GM19397 (cell line): ENCODE data around the gene IGLL5.
A peak's percentile ranks its signal among the peaks of the same experiment; 100 is the strongest.

Experiments used
- ATAC-seq: cut with Tn5 transposase; IDR thresholded peaks from one replicate; pipeline ENCODE4 v1.9.1; 2021; ENCODE audit warnings: mild to moderate bottlenecking, moderate library complexity; ENCODE audit not compliant: unreplicated experiment

The IGLL5 gene

DNA sequence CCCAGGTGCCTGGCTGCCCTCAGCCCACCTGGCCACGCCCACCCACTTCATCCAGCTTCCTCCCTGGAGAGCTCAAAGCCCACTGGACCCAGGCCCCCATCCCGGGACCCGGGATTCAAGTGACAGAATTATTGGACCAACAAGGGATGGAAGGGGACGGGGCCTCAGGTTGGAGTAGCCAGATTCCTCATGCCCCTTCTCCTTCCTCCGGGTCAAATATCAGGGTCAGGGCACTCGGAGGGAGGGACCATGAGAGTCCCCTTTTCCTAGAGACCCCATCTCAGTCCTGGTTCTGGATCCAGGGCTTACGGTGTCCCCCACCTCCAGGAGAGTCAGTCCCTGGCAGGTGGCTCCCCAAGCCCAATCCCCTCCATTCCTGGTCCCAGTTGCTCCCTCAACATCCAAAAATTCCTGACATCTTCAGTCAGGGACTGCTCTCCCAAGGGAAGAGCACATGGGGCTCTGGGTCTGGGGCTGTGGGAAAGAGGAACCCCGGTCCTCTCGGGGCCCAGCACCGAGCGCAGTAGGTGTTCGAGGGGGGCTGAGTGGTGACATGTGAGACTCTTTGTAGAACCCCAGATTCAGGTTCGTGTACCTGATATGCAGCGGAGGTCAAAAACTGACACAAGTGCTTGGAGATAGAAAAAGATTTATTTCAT, 37.7 kb downstream of the IGLL5 start:
- no peak for ATAC-seq

DNA sequence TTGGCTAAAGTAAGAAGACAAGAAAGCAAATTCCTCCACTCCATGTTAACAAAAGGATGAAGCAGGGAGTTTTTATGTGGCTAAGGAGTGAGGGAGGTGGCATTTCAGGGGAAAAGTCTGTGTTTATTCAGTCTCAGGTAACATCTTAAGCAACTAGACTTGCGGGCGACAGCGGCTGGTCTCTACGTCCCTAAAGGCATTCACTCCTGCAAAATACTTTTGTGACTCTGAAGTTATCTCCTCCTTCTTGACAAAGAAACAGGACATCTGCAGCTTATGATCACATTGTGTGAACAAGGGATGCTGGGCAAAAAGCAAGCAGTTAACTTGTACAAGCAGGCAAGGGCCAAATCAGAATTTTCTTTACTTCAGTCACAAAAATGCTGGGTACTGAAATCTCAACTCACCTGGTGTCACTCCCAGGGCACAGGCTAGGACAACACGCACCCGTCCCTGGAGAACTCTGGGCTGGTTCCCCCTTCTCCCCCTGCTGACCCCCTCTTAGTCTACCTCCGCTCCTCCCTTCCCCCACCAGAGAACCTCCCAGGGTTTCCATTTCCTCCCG, 38.3 kb downstream of the IGLL5 start:
- ATAC-seq, result no peak

DNA sequence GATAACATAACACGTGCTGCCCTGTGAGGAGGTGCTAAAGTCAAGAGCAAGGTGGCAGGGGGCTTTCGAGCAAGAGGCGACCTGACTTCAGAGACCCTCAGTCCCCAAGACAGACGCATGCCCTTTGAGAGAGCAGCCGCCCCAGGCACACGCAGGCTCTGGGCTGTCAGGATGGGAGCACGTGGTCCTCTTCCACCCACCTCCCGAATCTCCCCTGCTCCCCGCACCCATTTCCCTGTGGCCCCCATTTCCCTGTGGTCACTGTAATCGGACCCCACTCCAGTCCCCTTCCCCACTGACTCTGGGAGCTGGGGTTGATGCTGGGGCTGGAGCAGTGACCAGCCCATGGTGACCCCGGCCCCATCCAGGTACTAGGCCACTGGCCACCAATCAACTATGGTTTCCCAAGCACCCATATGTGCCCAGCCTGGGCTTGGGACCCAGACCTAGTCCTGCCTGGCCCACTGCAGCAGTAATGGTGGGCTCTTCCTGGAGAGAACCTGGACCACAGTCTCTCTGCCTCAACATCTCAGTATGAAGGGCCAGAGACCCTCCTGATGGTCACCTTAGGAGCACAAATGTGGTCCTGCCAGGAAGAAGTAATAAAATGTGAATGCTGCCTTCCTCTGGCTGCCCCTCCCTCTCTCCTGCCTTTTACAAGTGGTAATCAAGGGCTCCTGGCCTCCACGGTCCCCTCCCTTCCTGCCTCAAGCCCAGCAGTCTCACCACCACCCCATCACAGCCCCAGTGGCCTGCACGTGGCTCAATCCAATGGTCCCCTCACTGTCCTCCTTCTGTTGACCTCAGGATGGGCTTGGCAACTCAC, 39.0 kb downstream of the IGLL5 start:
- no peak for ATAC-seq

DNA sequence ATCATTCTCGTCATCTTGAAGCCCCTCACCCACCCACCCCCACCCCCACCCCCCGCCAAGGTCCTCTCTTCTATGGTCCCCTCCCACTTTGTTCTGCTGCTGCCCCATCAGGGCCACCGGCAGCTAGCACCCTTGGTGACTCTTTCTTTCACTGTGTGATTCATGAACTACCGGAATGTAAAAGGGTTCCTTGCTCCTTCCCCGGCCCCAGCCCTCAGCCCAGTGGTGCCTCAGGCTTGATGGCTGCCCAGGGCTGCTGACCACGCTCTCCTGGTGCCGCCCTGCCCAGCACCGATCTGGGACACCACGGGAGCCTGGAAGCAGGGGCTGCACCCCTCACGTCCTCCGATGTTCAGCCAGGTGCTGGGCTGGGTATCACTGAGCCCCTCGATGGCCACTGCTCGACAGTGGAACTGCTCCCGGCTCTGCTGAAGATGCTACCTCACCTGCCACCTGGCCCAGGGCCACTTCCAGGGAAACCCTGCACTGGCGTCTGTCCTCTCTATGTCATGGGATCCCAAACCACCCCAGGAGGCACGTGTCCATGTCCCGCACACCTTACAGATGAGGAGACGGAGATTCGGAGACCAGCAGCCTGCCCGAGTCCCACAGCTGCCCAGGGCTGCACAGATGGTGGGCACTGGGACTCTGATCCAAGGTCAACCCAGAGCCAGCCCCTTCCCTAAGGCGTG, 39.7 kb downstream of the IGLL5 start:
- no peak for ATAC-seq

DNA sequence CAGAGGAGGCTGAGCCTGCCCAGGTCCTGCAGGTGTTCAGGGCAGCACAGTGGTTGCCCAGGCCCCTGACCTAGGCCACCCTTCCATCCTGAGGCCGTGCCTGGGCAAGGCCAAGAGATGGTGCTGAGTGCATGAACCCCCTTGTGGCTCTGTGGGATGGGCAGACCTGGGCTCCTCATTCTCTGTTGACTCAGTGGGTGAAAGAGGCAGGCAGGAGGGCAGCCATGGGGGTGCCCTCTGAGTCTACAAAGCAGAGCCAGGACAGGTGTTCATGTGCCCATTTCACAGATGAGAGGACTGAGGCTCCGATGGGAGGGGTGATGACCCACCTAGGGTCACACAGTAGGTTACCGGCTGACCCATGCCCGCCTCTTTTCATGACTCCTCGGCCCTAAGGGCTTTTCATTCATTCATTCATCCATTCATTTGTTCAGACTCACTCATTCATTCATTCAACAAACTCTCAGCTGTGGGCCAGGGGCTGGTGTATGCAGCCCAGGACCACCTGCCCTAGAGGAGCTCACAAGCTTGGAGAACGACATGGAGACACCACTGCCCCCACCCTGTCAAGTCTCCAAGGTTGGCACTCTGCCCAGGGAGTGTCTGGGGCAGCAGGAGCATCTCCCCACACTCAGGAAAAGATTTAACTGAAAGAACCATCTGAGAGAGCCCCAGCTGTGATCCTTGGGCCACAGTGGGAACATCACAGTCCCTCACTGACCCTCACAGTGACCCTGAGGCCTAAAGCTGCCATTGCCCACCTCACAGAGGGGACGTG, 40.5 kb downstream of the IGLL5 start:
- ATAC-seq, result no peak

DNA sequence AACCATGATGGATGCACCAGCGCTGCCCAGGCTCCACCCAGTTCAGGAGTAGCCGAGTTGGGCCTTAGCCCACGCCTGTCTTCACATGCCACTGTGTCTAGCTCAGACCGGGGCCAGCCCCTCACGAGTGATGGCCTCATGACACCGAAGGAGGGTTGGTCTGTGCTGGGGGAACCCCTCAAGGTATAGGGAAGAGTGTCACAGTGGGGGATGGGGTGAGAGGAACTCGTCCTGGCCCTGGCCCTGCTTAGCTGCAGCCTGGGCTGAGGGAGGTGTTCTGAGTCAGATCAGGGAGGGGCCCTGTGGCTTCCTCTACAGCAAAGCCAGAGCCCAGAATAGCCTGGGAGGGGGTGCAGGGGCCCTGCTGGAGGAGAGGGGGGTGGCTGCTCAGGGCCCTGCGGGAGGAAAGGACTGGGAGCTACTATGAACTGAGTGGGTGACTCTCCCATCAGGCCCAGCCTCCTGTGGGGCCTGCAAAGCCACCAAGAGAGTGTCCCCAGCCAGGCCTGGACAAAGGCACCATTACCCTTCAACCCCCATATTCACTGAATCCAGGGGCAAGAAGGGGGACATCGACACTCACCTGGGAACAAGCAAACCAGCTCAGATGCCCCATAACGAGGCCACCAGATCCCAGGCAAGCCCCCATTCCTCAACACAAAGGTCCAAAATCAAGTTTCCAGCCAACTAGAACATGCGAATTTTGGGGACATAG, 41.2 kb downstream of the IGLL5 start:
- peak; percentile 70 for ATAC-seq

DNA sequence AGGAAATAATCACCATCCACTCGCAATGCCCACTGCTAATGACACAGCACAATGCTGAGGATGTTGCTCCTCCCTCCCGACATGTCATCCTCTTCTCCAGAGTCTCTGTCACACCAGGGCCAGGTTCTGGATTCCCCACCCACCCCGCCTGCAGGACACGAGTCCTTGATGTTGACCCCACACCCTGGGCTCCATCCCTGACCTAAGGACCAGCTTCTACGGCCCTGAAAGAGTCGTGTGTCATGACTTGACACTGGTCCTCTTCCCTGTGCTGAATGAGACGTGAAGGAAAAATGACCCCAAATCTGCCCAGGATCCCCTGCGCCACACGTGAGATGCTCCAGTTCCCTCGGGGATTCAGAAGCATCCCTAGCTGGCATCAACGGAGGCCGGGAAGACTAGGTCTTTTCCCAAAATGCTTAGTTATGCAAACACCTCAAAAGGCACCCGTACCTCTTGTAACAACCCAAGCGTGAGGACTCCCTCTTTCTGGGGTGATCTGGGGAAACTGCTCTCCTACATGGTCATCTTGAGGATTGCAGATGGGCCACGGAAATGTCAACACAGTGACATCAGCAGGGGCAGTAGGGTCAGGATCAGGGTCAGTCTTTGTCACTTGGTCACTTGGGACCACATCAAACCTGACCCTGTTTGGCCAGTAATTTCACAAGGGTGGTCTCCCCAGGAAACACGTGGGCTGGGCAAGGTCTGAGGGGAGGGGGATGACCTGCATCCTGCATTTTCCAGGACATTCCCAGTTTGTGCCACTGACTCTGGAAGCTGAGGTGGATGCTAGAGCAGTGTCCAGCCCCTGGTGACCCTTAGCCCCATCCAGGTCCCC, 42.0 kb downstream of the IGLL5 start:
- no peak for ATAC-seq

DNA sequence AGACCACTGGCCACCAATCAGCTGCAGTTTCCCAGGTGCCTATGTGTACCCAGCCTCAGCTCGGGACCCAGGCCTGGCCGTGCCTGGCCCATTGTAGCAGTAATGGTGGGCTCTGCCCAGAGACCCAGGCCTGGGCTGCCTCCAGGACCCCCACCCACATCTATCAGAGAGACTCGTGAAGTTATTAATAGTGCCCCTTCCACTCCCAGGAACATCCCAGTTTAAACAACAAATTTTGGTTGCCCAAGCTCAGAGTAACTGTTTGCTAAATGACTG, 42.5 kb downstream of the IGLL5 start:
- no peak for ATAC-seq

DNA sequence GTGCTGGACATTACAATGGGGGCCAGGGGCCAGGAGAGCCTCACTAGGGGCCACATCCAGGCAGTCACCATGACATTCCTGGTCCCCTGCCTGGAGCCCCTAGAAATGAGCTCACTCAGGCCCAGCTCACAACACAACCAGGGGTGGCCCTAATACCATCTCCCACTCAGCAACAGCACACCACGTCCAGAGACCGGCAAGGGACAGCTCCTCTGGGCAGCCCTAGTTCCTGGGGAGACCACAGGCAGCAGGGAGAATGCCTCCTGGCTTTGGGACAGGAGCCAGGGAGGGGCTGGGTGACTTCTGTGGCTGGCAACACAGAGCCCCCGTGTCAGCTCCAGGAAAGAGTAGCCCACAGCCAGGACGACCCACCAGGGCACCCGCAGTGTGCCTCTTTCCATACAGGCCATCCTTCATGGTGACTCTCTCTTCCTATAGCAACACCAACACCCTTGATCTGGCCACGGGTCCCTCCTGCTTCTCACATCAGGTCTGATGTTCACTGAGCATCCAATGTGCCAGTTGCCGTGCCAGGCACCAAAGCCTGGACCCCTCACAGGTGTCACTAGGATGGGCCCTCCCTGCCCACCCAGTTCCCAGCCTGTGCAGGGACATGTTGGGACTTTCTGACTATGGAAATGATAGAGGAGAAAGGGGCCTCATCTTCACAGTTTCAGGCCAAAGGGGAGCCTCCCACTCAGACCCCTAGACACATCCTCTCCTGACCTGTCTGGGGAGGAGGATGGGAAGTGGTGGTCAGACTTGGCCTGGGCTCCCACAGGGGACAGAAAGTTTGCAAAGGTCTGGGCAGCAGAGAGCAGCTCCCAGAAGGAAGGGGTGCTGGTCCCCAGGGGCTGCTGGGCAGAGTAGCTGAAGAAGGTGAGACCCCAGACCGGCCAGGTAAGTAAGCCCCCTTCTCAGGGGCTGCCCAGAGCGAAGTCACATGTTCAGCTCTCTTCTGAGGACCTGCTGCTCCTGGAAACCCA, 43.2 kb downstream of the IGLL5 start:
- ATAC-seq, result no peak

DNA sequence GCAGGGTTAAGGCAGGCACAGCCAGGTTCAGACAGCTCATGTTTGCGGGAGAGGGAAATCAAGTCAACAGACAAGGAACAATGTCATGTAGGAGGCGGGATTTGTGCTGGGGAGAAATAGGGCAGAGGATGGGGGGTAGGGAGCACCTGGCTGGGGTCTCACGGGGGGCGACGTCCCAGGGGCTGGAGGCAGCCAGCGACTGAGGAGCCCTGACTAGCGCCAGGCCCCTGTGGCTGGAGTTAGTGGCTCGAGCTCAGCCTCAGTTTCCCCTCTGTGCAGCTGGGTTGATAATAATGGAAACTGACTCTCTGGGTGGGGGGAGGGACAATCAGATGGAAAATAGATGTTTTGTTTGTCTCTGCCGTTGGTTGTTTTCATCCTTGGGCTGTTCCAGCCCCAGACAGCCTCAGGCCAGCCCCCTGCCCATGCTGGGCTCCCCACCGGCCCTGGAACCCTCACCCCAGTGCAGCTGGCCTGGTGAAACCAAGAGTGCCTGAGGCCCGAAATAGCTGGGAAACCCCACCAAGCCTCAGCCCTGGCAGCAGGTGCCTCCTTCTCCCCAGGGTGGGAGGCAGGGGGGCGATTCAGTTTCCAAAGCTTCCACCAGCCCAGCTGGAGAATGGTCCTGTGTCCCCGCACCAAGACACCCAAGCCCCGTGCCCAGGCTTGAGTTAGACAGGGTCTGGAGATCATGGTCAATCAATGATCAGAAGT, 44.1 kb downstream of the IGLL5 start:
- no peak for ATAC-seq

DNA sequence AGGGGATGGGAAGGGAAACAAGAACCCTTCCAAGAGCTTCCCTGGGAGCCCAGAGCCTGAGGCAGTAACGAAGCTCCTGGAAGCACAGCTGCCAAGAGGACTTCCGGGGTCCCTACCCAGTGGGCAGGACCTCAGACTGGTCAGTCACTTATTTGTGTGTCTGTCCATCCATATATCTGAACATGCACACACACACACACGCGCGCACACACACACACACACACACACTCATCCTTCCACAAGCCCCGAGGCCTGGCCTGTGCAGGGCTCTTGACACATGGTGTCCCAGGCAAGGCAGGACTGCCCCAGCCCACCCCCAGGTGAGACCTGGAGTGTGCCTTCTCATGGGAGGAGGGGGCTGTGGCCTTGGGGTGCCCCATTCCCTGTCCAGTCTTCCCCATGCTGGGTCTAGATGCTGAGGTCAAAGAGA, 44.9 kb downstream of the IGLL5 start:
- ATAC-seq, result no peak

DNA sequence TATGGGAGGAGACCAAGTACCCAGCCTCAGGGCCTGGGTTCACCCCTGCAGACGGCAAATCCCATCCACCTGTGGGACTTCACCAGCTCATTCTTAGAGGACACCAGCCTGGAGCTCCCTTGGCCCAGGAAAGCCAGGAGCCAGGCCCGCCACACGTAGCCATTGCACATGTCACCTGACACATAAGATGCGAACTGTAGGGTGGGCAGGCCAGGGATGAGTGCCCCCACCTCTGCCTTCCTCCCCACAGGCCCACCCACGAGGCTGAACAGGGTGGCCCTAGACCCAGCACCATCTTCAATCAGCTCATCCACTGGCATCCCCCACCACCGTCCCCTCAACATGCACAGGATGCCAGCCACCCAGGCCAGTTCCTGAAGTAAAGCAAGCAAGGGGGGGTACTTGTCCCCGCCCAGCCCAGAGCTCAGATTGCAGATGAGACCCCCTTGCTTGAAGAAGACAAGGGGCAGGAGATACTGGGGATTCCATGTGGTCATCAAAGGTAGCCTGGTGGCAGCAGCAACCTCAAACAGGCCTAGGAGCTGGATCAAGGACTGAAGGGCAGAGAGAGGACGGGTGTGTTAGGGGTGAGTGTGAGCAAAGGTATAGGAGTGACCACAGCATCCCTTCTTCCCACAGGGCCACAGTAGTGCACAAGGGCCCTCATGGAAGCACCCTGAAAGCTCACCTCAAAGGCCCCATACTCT, 45.6 kb downstream of the IGLL5 start:
- no peak for ATAC-seq

DNA sequence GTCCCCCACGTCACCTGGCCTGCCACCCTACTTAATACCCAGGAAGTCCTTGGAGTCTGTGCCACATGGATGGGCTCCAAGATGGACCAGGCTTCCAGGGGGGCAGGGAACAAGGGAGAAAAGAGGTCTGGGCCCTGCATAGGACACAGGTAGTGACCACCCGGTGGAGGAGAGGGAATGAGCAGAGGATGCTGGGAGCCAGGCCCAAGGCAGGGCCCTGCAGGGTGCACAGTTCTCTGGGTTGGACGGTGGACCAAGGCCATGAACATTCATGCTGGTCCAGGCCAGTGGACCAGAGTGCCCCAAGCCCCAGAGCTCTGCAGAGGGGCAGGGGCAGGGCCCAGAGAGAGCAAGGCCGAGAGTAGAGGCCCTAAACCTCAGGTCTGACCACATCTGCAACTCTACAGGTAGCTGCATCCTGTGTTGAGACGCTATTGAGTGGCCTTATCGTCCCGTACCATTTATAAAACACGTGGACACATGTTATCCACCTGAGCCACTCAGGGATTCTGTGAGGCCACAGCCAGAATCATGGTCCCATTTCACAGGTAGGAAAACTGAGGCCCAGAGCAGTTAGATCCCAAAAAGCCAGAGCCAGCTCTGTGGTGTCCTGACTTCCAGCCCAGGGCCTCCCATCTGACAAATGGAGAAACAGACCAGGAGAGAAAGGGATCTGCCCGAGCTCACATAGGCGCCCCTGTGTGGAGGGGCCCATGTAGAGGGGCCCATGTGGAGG, 46.4 kb downstream of the IGLL5 start:
- no peak for ATAC-seq

DNA sequence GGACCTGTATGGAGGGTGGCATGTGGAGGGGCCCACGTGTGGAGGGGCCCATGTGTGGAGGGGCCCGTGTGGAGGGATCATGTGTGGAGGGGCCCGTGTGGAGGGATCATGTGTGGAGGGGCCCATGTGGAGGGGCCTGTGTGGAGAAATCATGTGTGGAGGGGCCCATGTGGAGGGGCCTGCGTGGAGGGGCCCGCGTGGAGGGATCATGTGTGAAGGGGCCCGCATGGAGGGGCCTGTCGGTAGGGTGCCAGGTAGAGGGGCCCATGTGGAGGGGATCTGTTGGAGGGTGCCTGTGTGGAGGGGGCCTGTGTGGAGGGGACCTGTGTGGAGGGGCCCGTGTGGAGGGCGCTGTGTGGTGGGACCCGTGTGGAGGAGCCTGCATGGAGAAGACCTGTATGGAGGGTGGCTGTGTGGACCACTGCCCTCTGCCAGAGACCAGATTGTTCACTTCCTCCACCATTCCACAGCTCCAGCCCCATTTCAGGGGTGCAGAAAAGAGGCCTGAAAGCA, 47.0 kb downstream of the IGLL5 start:
- no peak for ATAC-seq

DNA sequence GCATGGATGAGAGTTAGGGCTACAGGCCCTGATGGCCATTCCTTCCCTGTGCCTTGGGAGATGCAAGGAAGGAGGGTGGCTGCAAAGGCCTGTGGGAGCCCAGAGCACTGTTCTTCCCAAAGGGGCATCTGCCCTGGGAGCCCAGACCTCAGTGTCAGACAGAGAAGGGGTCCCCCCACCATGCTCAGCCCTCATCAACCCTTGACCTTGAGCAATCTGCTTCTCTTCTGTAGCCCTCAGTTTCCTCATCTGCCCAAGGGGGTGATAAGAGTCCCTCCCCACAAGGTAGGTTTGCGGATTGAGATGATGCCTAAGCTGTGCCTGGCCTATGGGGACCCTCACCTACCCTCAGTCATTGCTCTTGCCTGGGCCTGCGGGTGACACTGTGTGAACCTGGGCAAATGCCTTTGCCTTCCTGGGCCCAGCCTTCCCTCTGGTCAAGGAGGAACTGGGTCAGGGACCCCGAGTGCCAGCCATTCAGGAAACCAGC, 47.5 kb downstream of the IGLL5 start:
- peak; percentile 21 for ATAC-seq

DNA sequence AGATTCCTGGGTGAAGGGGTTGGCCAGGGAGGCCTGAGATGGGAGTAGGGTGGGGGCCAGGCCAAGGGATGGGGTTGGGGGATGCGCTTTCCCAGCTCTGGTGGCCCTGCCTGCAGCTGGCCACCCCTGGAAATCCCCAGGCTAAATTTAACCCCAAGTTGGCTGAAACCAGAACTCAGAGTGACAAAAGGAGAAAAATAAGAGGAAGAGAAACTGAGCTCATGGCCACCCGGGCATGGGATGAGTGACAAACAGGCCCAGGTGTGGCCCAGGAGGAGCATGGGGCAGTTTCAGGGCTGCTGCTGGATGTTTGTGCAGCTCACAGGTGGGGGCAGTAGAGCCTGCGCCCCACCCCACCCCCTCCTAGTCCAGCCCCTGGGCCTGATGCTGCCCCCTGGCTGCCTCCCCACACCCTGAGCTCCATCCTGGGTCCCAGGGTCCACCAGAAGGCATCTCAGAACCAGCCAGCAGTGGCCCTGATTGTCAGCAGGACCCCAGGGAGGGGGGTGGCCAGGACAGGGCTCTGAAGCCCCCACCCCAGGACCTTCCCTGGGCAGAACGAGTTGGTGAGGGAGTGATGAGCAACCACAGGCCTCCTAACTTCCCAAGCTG, 48.0 kb downstream of the IGLL5 start:
- ATAC-seq, result peak; percentile 81
